Measurements from ENCODE around the gene MET. TPM values are rescaled to one million over a fixed set of nuclear protein-coding genes. Genes with fewer than 3 reads are reported as not detected.

The MET gene
- total and polyA plus RNA-seq, 2 of the 13 experiments (the other 11 are each of a cell fraction or from before 2014, with no cell fraction given), result 21.8 to 31.5 TPM

DNA sequence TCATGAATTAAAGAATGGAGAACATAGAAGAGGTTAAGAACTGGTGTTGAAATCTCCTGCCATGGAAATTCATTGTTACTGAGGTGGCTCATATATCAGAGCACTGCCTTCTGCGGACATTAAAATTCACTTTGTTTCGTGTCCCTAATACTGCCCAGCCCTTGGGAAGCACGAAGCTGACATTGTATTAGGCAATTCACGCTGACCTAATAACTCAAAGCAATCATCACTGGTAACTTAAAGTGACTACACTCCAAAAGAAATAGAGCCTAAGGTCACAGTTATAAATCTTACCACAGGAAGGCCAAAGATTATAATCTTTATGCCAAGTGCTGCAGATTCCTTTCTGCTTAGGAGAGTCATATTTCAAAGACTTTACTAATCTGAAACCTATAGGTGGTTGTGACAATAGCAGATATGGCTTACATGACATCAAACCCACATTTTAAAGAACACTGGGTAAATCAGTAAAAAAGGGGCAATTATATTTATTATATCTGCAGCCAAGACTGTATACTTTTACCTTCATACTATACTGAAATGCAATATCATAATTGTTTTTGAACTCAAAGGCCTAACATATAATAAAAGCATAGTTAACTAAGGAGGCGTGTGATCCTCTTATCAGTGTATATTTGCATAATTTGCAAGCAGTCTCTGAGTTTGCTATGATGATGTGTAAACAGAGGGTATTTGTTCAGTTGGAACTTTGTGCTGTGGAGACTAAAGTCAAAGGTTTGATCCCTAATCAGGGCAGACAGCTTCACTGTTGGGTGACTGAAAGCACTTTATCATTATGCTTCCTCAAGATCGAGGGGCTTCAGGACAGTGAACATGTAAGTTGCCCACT, 138.5 kb downstream of the MET start (continued):
- TF ChIP-seq, protein P1, sequence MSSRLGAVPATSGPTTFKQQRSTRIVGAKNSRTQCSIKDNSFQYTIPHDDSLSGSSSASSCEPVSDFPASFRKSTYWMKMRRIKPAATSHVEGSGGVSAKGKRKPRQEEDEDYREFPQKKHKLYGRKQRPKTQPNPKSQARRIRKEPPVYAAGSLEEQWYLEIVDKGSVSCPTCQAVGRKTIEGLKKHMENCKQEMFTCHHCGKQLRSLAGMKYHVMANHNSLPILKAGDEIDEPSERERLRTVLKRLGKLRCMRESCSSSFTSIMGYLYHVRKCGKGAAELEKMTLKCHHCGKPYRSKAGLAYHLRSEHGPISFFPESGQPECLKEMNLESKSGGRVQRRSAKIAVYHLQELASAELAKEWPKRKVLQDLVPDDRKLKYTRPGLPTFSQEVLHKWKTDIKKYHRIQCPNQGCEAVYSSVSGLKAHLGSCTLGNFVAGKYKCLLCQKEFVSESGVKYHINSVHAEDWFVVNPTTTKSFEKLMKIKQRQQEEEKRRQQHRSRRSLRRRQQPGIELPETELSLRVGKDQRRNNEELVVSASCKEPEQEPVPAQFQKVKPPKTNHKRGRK (CRISPR knock-in tag; IDR thresholded peaks at IDR 0.05), result no peak
- no peak for TF ChIP-seq ZNF205 (CRISPR knock-in tag; IDR thresholded peaks at IDR 0.05)
- TF ChIP-seq, protein P2, sequence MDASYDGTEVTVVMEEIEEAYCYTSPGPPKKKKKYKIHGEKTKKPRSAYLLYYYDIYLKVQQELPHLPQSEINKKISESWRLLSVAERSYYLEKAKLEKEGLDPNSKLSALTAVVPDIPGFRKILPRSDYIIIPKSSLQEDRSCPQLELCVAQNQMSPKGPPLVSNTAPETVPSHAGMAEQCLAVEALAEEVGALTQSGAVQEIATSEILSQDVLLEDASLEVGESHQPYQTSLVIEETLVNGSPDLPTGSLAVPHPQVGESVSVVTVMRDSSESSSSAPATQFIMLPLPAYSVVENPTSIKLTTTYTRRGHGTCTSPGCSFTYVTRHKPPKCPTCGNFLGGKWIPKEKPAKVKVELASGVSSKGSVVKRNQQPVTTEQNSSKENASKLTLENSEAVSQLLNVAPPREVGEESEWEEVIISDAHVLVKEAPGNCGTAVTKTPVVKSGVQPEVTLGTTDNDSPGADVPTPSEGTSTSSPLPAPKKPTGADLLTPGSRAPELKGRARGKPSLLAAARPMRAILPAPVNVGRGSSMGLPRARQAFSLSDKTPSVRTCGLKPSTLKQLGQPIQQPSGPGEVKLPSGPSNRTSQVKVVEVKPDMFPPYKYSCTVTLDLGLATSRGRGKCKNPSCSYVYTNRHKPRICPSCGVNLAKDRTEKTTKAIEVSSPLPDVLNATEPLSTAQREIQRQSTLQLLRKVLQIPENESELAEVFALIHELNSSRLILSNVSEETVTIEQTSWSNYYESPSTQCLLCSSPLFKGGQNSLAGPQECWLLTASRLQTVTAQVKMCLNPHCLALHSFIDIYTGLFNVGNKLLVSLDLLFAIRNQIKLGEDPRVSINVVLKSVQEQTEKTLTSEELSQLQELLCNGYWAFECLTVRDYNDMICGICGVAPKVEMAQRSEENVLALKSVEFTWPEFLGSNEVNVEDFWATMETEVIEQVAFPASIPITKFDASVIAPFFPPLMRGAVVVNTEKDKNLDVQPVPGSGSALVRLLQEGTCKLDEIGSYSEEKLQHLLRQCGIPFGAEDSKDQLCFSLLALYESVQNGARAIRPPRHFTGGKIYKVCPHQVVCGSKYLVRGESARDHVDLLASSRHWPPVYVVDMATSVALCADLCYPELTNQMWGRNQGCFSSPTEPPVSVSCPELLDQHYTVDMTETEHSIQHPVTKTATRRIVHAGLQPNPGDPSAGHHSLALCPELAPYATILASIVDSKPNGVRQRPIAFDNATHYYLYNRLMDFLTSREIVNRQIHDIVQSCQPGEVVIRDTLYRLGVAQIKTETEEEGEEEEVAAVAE (CRISPR knock-in tag; IDR thresholded peaks at IDR 0.05; ENCODE audit: borderline replicate concordance), result 0 out of 2 replicates have a peak, but pooled peaks have one; percentile 60
- TF ChIP-seq ZBTB21 (CRISPR knock-in tag; IDR thresholded peaks at IDR 0.05), result peak; percentile 77; the same call in 1 of the 2 replicates
- 0 out of 2 replicates have a peak, but pooled peaks have one; percentile 32 for TF ChIP-seq RFXANK (CRISPR knock-in tag; IDR thresholded peaks at IDR 0.05)
- TF ChIP-seq MXD4 (CRISPR knock-in tag; IDR thresholded peaks at IDR 0.05), result no peak
- no peak for TF ChIP-seq PLRG1 (conservative IDR thresholded peaks at IDR 0.05)
- no peak for TF ChIP-seq ZNF569 (CRISPR knock-in tag; IDR thresholded peaks at IDR 0.05; ENCODE audit: borderline replicate concordance)
- TF ChIP-seq ZNF44 (CRISPR knock-in tag; IDR thresholded peaks at IDR 0.05), result no peak
- TF ChIP-seq ZNF749 (CRISPR knock-in tag; IDR thresholded peaks at IDR 0.05; ENCODE audit: borderline replicate concordance), result no peak
- TF ChIP-seq ZFP62 (CRISPR knock-in tag; IDR thresholded peaks at IDR 0.05), result no peak
- no peak for TF ChIP-seq ZNF83 (CRISPR knock-in tag; IDR thresholded peaks at IDR 0.05; ENCODE audit: borderline replicate concordance)
- TF ChIP-seq ZNF224 (CRISPR knock-in tag; IDR thresholded peaks at IDR 0.05), result no peak
- TF ChIP-seq ZNF10 (CRISPR knock-in tag; IDR thresholded peaks at IDR 0.05; ENCODE audit: borderline replicate concordance, low read depth), result no peak
- TF ChIP-seq KLF6 (CRISPR knock-in tag; IDR thresholded peaks at IDR 0.05), result 0 out of 2 replicates have a peak, but pooled peaks have one; percentile 31
- no peak for TF ChIP-seq ZNF577 (CRISPR knock-in tag; IDR thresholded peaks at IDR 0.05; ENCODE audit: borderline replicate concordance, low read depth)
- no peak for TF ChIP-seq ZNF382 (CRISPR knock-in tag; IDR thresholded peaks at IDR 0.05; ENCODE audit: borderline replicate concordance)
- TF ChIP-seq ZFYVE20 (CRISPR knock-in tag; IDR thresholded peaks at IDR 0.05; ENCODE audit: borderline replicate concordance, low read depth), result no peak
- TF ChIP-seq MED13 (CRISPR knock-in tag; IDR thresholded peaks at IDR 0.05), result peak; percentile 46; the same call in 1 of the 2 replicates
- TF ChIP-seq, protein P3, sequence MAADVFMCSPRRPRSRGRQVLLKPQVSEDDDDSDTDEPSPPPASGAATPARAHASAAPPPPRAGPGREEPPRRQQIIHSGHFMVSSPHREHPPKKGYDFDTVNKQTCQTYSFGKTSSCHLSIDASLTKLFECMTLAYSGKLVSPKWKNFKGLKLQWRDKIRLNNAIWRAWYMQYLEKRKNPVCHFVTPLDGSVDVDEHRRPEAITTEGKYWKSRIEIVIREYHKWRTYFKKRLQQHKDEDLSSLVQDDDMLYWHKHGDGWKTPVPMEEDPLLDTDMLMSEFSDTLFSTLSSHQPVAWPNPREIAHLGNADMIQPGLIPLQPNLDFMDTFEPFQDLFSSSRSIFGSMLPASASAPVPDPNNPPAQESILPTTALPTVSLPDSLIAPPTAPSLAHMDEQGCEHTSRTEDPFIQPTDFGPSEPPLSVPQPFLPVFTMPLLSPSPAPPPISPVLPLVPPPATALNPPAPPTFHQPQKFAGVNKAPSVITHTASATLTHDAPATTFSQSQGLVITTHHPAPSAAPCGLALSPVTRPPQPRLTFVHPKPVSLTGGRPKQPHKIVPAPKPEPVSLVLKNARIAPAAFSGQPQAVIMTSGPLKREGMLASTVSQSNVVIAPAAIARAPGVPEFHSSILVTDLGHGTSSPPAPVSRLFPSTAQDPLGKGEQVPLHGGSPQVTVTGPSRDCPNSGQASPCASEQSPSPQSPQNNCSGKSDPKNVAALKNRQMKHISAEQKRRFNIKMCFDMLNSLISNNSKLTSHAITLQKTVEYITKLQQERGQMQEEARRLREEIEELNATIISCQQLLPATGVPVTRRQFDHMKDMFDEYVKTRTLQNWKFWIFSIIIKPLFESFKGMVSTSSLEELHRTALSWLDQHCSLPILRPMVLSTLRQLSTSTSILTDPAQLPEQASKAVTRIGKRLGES (CRISPR knock-in tag; IDR thresholded peaks at IDR 0.05; ENCODE audit: borderline replicate concordance), result no peak
- no peak for TF ChIP-seq ZNF496 (CRISPR knock-in tag; IDR thresholded peaks at IDR 0.05; ENCODE audit: insufficient replicate concordance)

Measured in HepG2 (cell line).